K562 (cell line): Measurements from ENCODE around the gene ZC3H10. TPM values are rescaled to one million over a fixed set of nuclear protein-coding genes. Genes with fewer than 3 reads are reported as not detected.

Source experiments
- ATF7 ChIP-seq: fragments of 450-650 bp; IDR thresholded peaks from 2 replicates; pipeline ENCODE4 v1.7.1; 2014; ENCODE audit warnings: mild to moderate bottlenecking, moderate library complexity
- BCOR ChIP-seq: fragments of 450-650 bp; IDR thresholded peaks from 2 replicates; pipeline ENCODE4 v1.6.1; 2016
- ELF4 ChIP-seq: fragments of 450-650 bp; formaldehyde crosslinking; IDR thresholded peaks from 2 replicates; pipeline ENCODE4 v1.4.0; 2022; ENCODE audit warnings: missing genetic modification characterization
- HLTF ChIP-seq: fragments of 450-650 bp; IDR thresholded peaks from 2 replicates; pipeline ENCODE4 v1.6.1; 2016
- SMAD3 ChIP-seq: fragments of 450-650 bp; formaldehyde crosslinking; conservative IDR thresholded peaks from 2 replicates; pipeline ENCODE4 v1.4.0; 2020; ENCODE audit warnings: mild to moderate bottlenecking
- SP1 ChIP-seq: sonication (generic); formaldehyde crosslinking; IDR thresholded peaks from 2 replicates; pipeline ENCODE4 v1.8.1; 2022; ENCODE audit warnings: mild to moderate bottlenecking, missing genetic modification reagents
- TOE1 ChIP-seq, 2 experiments: fragments of 450-650 bp in 1 of 2; sonication (generic) in 1 of 2; formaldehyde crosslinking in 1 of 2; IDR thresholded peaks; 2 replicates each; pipeline versions ENCODE4 v1.7.1 to v1.8.0; 2016 to 2022; ENCODE audit warnings: borderline replicate concordance in 2 of 2, mild to moderate bottlenecking in 2 of 2, antibody characterized with exemption in 1 of 2, inconsistent platforms in 1 of 2, low read depth in 1 of 2, missing genetic modification reagents in 1 of 2, moderate library complexity in 1 of 2
- ZSCAN29 ChIP-seq: fragments of 450-650 bp; IDR thresholded peaks from 2 replicates; pipeline ENCODE4 v1.6.1; 2017
- polyA plus RNA-seq, 8 experiments: library from polyadenylated mRNA; depleted of rRNA in 4 of 8; stranded (reverse) in 5 of 8; unstranded in 3 of 8; fragments of >200 nt; fragmentation: Nextera tagmentation in 2 of 8; fragmentation: Illumina TruSeq in 1 of 8; extraction: Ambion mirVana in 2 of 8; extraction: Trizol in 1 of 8; gene quantifications; 2 replicates each; pipeline versions ENCODE4 v1.2.1 to v1.2.3, GENCODE V29; 2011 to 2014; ENCODE audit warnings: inconsistent platforms in 1 of 8, missing spikeins in 1 of 8
- total RNA-seq, 7 experiments: library from RNA; depleted of rRNA in 6 of 7; stranded (reverse); fragments of >200 nt in 6 of 7; fragmentation: Illumina TruSeq in 2 of 7; extraction: Trizol in 2 of 7; gene quantifications; 2 replicates each; pipeline versions ENCODE4 v1.2.1 to v1.2.3, GENCODE V29; 2011 to 2021; ENCODE audit warnings: low replicate concordance in 1 of 7
- TF ChIP-seq, protein P1 (sequence below): fragments of 450-650 bp; IDR thresholded peaks from 2 replicates; pipeline ENCODE4 v1.6.1; 2018; ENCODE audit not compliant: partially characterized antibody
- TF ChIP-seq, protein P2 (sequence below): IDR thresholded peaks from 2 replicates; pipeline ENCODE4 v1.6.1; 2014; ENCODE audit warnings: antibody characterized with exemption
- TF ChIP-seq, protein P3 (sequence below): sonication (generic); formaldehyde crosslinking; IDR thresholded peaks from 2 replicates; pipeline ENCODE4 v1.8.0; 2023; ENCODE audit warnings: missing genetic modification reagents, mild to moderate bottlenecking, borderline replicate concordance
- TF ChIP-seq, protein P4 (sequence below), 3 experiments: IDR thresholded peaks in 2 of 3; conservative IDR thresholded peaks in 1 of 3; 2 replicates each; pipeline ENCODE4 v1.5.1; 2011 to 2012; ENCODE audit warnings: low read length in 3 of 3, mild to moderate bottlenecking in 3 of 3, control low read depth in 2 of 3, improper control_type of control experiment in 1 of 3, inconsistent platforms in 1 of 3, low read depth in 1 of 3, mixed read lengths in 1 of 3, moderate library complexity in 1 of 3; ENCODE audit not compliant: insufficient read depth in 2 of 3
- TF ChIP-seq, protein P5 (sequence below): fragments of 250-450 bp; sonication (Bioruptor Pico); IDR thresholded peaks from 2 replicates; pipeline ENCODE4 v1.8.0; 2022; ENCODE audit warnings: moderate library complexity, mild to moderate bottlenecking, inconsistent platforms

ZC3H10 gene
- total and polyA plus RNA-seq, 9 of the 15 experiments (the other 6 are each of a cell fraction or from before 2014, with no cell fraction given), result 0.31 to 4.1 (median 1.6) TPM

DNA sequence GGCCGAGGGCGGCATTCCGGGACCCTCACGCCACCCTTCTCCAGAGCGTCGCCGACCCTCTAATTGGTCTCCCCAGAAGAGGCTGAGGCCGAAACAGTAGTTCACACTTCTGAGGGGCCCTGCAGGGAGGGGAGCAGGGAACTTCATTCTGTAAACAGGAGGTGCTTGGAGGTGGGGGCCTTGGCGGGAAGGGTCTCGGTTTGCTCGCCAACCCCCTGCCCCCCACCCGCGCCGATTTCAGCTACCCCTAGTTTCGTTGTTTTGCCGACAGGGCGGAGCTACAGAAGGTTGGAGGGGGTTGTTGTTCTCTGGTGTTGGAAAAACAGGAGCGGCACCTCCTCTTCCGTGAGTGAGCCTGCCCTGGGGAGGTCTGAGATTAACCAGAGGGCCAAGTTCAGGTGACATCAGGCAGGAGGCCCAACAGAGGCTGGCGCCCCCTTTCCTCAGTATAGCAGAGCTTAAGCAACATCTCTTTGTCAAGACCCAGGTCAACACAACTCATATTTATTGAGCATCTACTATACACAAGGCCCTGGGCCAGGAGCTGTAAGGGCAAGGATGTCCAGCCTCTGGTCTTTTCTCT is 37.4 kb upstream of the ZC3H10 start (continued):
- TF ChIP-seq, protein P1, sequence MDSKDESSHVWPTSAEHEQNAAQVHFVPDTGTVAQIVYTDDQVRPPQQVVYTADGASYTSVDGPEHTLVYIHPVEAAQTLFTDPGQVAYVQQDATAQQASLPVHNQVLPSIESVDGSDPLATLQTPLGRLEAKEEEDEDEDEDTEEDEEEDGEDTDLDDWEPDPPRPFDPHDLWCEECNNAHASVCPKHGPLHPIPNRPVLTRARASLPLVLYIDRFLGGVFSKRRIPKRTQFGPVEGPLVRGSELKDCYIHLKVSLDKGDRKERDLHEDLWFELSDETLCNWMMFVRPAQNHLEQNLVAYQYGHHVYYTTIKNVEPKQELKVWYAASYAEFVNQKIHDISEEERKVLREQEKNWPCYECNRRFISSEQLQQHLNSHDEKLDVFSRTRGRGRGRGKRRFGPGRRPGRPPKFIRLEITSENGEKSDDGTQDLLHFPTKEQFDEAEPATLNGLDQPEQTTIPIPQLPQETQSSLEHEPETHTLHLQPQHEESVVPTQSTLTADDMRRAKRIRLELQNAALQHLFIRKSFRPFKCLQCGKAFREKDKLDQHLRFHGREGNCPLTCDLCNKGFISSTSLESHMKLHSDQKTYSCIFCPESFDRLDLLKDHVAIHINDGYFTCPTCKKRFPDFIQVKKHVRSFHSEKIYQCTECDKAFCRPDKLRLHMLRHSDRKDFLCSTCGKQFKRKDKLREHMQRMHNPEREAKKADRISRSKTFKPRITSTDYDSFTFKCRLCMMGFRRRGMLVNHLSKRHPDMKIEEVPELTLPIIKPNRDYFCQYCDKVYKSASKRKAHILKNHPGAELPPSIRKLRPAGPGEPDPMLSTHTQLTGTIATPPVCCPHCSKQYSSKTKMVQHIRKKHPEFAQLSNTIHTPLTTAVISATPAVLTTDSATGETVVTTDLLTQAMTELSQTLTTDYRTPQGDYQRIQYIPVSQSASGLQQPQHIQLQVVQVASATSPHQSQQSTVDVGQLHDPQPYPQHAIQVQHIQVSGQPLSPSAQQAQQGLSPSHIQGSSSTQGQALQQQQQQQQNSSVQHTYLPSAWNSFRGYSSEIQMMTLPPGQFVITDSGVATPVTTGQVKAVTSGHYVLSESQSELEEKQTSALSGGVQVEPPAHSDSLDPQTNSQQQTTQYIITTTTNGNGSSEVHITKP, result peak; percentile 85
- no peak for TF ChIP-seq SP1
- TF ChIP-seq ELF4 (CRISPR knock-in tag), result no peak
- TF ChIP-seq ZSCAN29, result no peak
- 0 out of 2 replicates have a peak, but pooled peaks have one; percentile 20 for TF ChIP-seq BCOR
- TF ChIP-seq, protein P2, sequence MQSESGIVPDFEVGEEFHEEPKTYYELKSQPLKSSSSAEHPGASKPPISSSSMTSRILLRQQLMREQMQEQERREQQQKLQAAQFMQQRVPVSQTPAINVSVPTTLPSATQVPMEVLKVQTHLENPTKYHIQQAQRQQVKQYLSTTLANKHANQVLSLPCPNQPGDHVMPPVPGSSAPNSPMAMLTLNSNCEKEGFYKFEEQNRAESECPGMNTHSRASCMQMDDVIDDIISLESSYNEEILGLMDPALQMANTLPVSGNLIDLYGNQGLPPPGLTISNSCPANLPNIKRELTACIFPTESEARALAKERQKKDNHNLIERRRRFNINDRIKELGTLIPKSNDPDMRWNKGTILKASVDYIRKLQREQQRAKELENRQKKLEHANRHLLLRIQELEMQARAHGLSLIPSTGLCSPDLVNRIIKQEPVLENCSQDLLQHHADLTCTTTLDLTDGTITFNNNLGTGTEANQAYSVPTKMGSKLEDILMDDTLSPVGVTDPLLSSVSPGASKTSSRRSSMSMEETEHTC, result no peak
- TF ChIP-seq, protein P3, sequence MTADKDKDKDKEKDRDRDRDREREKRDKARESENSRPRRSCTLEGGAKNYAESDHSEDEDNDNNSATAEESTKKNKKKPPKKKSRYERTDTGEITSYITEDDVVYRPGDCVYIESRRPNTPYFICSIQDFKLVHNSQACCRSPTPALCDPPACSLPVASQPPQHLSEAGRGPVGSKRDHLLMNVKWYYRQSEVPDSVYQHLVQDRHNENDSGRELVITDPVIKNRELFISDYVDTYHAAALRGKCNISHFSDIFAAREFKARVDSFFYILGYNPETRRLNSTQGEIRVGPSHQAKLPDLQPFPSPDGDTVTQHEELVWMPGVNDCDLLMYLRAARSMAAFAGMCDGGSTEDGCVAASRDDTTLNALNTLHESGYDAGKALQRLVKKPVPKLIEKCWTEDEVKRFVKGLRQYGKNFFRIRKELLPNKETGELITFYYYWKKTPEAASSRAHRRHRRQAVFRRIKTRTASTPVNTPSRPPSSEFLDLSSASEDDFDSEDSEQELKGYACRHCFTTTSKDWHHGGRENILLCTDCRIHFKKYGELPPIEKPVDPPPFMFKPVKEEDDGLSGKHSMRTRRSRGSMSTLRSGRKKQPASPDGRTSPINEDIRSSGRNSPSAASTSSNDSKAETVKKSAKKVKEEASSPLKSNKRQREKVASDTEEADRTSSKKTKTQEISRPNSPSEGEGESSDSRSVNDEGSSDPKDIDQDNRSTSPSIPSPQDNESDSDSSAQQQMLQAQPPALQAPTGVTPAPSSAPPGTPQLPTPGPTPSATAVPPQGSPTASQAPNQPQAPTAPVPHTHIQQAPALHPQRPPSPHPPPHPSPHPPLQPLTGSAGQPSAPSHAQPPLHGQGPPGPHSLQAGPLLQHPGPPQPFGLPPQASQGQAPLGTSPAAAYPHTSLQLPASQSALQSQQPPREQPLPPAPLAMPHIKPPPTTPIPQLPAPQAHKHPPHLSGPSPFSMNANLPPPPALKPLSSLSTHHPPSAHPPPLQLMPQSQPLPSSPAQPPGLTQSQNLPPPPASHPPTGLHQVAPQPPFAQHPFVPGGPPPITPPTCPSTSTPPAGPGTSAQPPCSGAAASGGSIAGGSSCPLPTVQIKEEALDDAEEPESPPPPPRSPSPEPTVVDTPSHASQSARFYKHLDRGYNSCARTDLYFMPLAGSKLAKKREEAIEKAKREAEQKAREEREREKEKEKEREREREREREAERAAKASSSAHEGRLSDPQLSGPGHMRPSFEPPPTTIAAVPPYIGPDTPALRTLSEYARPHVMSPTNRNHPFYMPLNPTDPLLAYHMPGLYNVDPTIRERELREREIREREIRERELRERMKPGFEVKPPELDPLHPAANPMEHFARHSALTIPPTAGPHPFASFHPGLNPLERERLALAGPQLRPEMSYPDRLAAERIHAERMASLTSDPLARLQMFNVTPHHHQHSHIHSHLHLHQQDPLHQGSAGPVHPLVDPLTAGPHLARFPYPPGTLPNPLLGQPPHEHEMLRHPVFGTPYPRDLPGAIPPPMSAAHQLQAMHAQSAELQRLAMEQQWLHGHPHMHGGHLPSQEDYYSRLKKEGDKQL (CRISPR knock-in tag), result no peak
- TF ChIP-seq, protein P4, sequence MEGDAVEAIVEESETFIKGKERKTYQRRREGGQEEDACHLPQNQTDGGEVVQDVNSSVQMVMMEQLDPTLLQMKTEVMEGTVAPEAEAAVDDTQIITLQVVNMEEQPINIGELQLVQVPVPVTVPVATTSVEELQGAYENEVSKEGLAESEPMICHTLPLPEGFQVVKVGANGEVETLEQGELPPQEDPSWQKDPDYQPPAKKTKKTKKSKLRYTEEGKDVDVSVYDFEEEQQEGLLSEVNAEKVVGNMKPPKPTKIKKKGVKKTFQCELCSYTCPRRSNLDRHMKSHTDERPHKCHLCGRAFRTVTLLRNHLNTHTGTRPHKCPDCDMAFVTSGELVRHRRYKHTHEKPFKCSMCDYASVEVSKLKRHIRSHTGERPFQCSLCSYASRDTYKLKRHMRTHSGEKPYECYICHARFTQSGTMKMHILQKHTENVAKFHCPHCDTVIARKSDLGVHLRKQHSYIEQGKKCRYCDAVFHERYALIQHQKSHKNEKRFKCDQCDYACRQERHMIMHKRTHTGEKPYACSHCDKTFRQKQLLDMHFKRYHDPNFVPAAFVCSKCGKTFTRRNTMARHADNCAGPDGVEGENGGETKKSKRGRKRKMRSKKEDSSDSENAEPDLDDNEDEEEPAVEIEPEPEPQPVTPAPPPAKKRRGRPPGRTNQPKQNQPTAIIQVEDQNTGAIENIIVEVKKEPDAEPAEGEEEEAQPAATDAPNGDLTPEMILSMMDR (IDR thresholded peaks at IDR 0.05 in 2 of 3, conservative IDR thresholded peaks at IDR 0.05 in 1 of 3; ENCODE audit: insufficient read depth in 2 of 3, low read depth in 1 of 3, low read length in 3 of 3), result 0 out of 6 replicates have a peak, but pooled peaks of 1 of the 3 experiments have one; percentile 6
- no peak for TF ChIP-seq TOE1 (IDR thresholded peaks at IDR 0.05; ENCODE audit: borderline replicate concordance)
- TF ChIP-seq TOE1 (CRISPR knock-in tag; IDR thresholded peaks at IDR 0.05; ENCODE audit: borderline replicate concordance, low read depth), result no peak
- no peak for TF ChIP-seq SMAD3 (CRISPR knock-in tag)
- TF ChIP-seq, protein P5, sequence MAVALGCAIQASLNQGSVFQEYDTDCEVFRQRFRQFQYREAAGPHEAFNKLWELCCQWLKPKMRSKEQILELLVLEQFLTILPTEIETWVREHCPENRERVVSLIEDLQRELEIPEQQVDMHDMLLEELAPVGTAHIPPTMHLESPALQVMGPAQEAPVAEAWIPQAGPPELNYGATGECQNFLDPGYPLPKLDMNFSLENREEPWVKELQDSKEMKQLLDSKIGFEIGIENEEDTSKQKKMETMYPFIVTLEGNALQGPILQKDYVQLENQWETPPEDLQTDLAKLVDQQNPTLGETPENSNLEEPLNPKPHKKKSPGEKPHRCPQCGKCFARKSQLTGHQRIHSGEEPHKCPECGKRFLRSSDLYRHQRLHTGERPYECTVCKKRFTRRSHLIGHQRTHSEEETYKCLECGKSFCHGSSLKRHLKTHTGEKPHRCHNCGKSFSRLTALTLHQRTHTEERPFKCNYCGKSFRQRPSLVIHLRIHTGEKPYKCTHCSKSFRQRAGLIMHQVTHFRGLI (CRISPR knock-in tag), result no peak
- TF ChIP-seq HLTF, result no peak
- TF ChIP-seq ATF7, result 0 out of 2 replicates have a peak, but pooled peaks have one; percentile 12
